ENCODE results near the gene EEFSEC.

Gene EEFSEC

GRCh38 chr3:128236657-128237056 lies 83.4 kb downstream of the EEFSEC start:
- peak in 1 of 2 experiments; percentile 14 for DNase-seq (ENCODE audit: low read depth in 1 of 2, low spot score in 1 of 2)
- no peak overlapping the region for H3K27ac ChIP-seq (replicated peaks)
- H3K27me3 ChIP-seq (ENCODE audit: insufficient read depth, poor library complexity, severe bottlenecking): no peaks in the 10 kb centered on the region
- TF ChIP-seq SPI1 (IDR thresholded peaks at IDR 0.05; ENCODE audit: borderline replicate concordance, low read depth) (no peak), POLR2AphosphoS5 (IDR thresholded peaks at IDR 0.05; ENCODE audit: low read depth) (no peak), CTCF (IDR thresholded peaks at IDR 0.05; ENCODE audit: insufficient read depth, low read length) (no peak)
- H3K4me3 ChIP-seq (replicated peaks; ENCODE audit: insufficient read depth, low read length): no peak overlapping the region

- no peak for DNase-seq (ENCODE audit: low read depth in 1 of 2, low spot score in 1 of 2)
- Histone ChIP-seq H3K27ac (replicated peaks) (no peak overlapping the region), H3K27me3 (ENCODE audit: insufficient read depth, poor library complexity, severe bottlenecking) (no peaks in the 10 kb centered on the region), H3K4me3 (replicated peaks; ENCODE audit: insufficient read depth, low read length) (no peak overlapping the region)
- no peak for TF ChIP-seq REST (IDR thresholded peaks at IDR 0.05; ENCODE audit: insufficient replicate concordance, low read depth)
- TF ChIP-seq CTCF (IDR thresholded peaks at IDR 0.05; ENCODE audit: insufficient read depth, low read length): no peak
- no peak for TF ChIP-seq POLR2AphosphoS5 (IDR thresholded peaks at IDR 0.05; ENCODE audit: low read depth)
- TF ChIP-seq GABPA (IDR thresholded peaks at IDR 0.05; ENCODE audit: low read depth): no peak
- TF ChIP-seq SPI1 (IDR thresholded peaks at IDR 0.05; ENCODE audit: borderline replicate concordance, low read depth): no peak
Measured at GRCh38 chr3:128237348-128238183, 84.3 kb downstream of the EEFSEC start.

- DNase-seq (ENCODE audit: low read depth in 1 of 2, low spot score in 1 of 2): no peak
- H3K27me3 ChIP-seq (ENCODE audit: insufficient read depth, poor library complexity, severe bottlenecking): no peaks in the 10 kb centered on the region
- H3K27ac ChIP-seq (replicated peaks): no peak overlapping the region
- H3K4me3 ChIP-seq (replicated peaks; ENCODE audit: insufficient read depth, low read length): no peak overlapping the region
- no peak for TF ChIP-seq POLR2AphosphoS5 (IDR thresholded peaks at IDR 0.05; ENCODE audit: low read depth)
- TF ChIP-seq GABPA (IDR thresholded peaks at IDR 0.05; ENCODE audit: low read depth): no peak
- TF ChIP-seq CTCF (IDR thresholded peaks at IDR 0.05; ENCODE audit: insufficient read depth, low read length): no peak
- TF ChIP-seq REST (IDR thresholded peaks at IDR 0.05; ENCODE audit: insufficient replicate concordance, low read depth): no peak
- TF ChIP-seq SPI1 (IDR thresholded peaks at IDR 0.05; ENCODE audit: borderline replicate concordance, low read depth): no peak
Measured at GRCh38 chr3:128238184-128238489, 84.9 kb downstream of the EEFSEC start.

- DNase-seq (ENCODE audit: low read depth in 1 of 2, low spot score in 1 of 2): no peak
- Histone ChIP-seq H3K4me3 (replicated peaks; ENCODE audit: insufficient read depth, low read length) (no peak overlapping the region), H3K27me3 (ENCODE audit: insufficient read depth, poor library complexity, severe bottlenecking) (no peaks in the 10 kb centered on the region), H3K27ac (replicated peaks) (no peak overlapping the region)
- no peak for TF ChIP-seq POLR2AphosphoS5 (IDR thresholded peaks at IDR 0.05; ENCODE audit: low read depth)
- TF ChIP-seq REST (IDR thresholded peaks at IDR 0.05; ENCODE audit: insufficient replicate concordance, low read depth): no peak
- TF ChIP-seq CTCF (IDR thresholded peaks at IDR 0.05; ENCODE audit: insufficient read depth, low read length): no peak
- no peak for TF ChIP-seq GABPA (IDR thresholded peaks at IDR 0.05; ENCODE audit: low read depth)
- no peak for TF ChIP-seq SPI1 (IDR thresholded peaks at IDR 0.05; ENCODE audit: borderline replicate concordance, low read depth)
Measured at GRCh38 chr3:128239304-128239703, 86.0 kb downstream of the EEFSEC start.

All from HL-60 (cell line).